Stomach (tissue), 9 donors: ENCODE results near the gene HEXD. TPM values are rescaled to one million over a fixed set of nuclear protein-coding genes. Genes with fewer than 3 reads are reported as not detected.
A peak's percentile ranks its signal among the peaks of the same experiment; 100 is the strongest.

Source experiments
- DNase-seq, 2 donors: peaks; one replicate each; pipeline versions ENCODE4 v3.0.0 to v3.0.0-alpha.2; 2013 to 2019
- H3K27ac ChIP-seq, 5 donors: fragments of 200-600 bp in 4 of 5; sonication (generic) in 4 of 5; one replicate each; pipeline ENCODE4 v1.5.1; 2013 to 2019; ENCODE audit warnings: mild to moderate bottlenecking in 1 of 5, moderate library complexity in 1 of 5
- H3K27me3 ChIP-seq, 3 donors: fragments of 200-600 bp; sonication (generic); one replicate each; pipeline ENCODE4 v1.5.1; 2017 to 2019; ENCODE audit warnings: mixed run types in 1 of 3
- H3K36me3 ChIP-seq, 4 donors: fragments of 200-600 bp; sonication (generic); 1 replicate in 3 of 4; 2 replicates in 1 of 4; pipeline ENCODE4 v1.5.1; 2016 to 2019
- H3K4me1 ChIP-seq, 4 donors: fragments of 200-600 bp; sonication (generic); one replicate each; pipeline ENCODE4 v1.5.1; 2016 to 2019
- H3K4me3 ChIP-seq, 4 donors: fragments of 200-600 bp; sonication (generic) in 3 of 4; one replicate each; pipeline ENCODE4 v1.5.1; 2016 to 2019; ENCODE audit warnings: mild to moderate bottlenecking in 1 of 4
- H3K9me3 ChIP-seq, 4 donors: fragments of 200-600 bp; sonication (generic); one replicate each; pipeline ENCODE4 v1.5.1; 2016 to 2019
- EP300 ChIP-seq: sonication (generic); formaldehyde crosslinking; IDR thresholded peaks from one replicate; pipeline ENCODE4 v1.6.1; 2017; ENCODE audit warnings: antibody characterized with exemption
- POLR2A ChIP-seq, 4 donors: fragments of 450-650 bp; IDR thresholded peaks; one replicate each; pipeline ENCODE4 v1.6.1; 2016; ENCODE audit warnings: antibody characterized with exemption in 4 of 4, control low read depth in 2 of 4, mild to moderate bottlenecking in 1 of 4, moderate library complexity in 1 of 4
- POLR2AphosphoS5 ChIP-seq, 3 donors: sonication (generic); formaldehyde crosslinking; IDR thresholded peaks; one replicate each; pipeline ENCODE4 v1.6.1; 2016; ENCODE audit warnings: antibody characterized with exemption in 3 of 3
- WGBS, 5 donors: extraction: QIAGEN DNeasy Blood & Tissue Kit in 3 of 5; methylation state at CpG; one replicate each; pipeline versions ENCODE4 v1.1.5 to v1.1.7; 2013 to 2018; 5-methylcytosine and 5-hydroxymethylcytosine counted together
- intact Hi-C: fragments of 100-400 bp; cut with DNase I; formaldehyde crosslinking; loops from one replicate; pipeline ENCODE4 v1.15.1; 2023; ENCODE audit warnings: low total_unique reads
- polyA plus RNA-seq, 3 donors: library from polyadenylated mRNA; stranded (reverse); fragments of 200-250 nt; gene quantifications; one replicate each; pipeline ENCODE4 v1.2.3, GENCODE V29; 2013
- total RNA-seq, 5 donors: library from RNA; depleted of rRNA; stranded (reverse); fragments of >200 nt; gene quantifications; one replicate each; pipeline versions ENCODE4 v1.1.0 to v1.2.3, GENCODE V29; 2014 to 2016
- TF ChIP-seq, protein P1 (sequence below), 7 experiments: fragments of 450-650 bp in 4 of 7; fragments of 200-600 bp in 3 of 7; sonication (generic) in 3 of 7; IDR thresholded peaks; one replicate each; pipeline ENCODE4 v1.5.1; 2016 to 2019; ENCODE audit warnings: antibody characterized with exemption in 7 of 7, control low read depth in 2 of 7, mild to moderate bottlenecking in 1 of 7
- donor health status: healthy with polysubstance abuse.
- donor health status: Bipolar disorder and iron deficiency.
- donor health status: healthy.

HEXD gene
- total and polyA plus RNA-seq, 8 donors, result 13.8 to 212 (median 102) TPM

DNA sequence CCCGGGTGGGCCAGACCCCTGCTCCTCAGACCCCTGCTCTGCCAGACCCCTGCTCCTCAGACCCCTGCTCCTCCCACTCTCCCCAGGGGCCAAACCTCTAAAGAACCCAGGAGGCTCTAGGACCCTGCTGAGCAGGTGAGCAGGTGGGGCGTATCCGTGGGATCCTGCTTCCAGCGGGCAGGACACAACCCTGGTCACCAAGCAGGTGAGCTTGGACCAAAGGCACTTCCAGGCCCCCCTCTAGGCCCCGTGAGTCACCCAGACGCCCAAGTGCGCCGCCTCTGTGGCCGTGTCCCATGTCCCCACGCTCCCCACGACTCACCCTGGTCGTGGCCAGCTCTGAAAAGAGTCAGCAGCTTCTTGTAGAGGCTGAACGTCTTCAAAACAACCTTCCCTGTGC lies 27.4 kb downstream of the HEXD start:
- Histone ChIP-seq H3K9me3 (no peaks in the 10 kb centered on the region), H3K27me3 (no peaks in the 10 kb centered on the region), H3K4me1 (peaks cover 23 to 62% (median 41%) of the 10 kb centered on the region in 4 donors), H3K27ac (peak overlapping the region in 3 of 5 donors; percentile 37 to 53 (median 49)), H3K4me3 (peak overlapping the region in 1 of 4 donors; percentile 1), H3K36me3 (peaks cover 12 to 65% (median 54%) of the 10 kb centered on the region in 4 donors)
- no peak for DNase-seq
- TF ChIP-seq POLR2A (IDR thresholded peaks at IDR 0.05) (no peak), EP300 (no peak), POLR2AphosphoS5 (IDR thresholded peaks at IDR 0.05) (no peak)
- TF ChIP-seq, protein P1, sequence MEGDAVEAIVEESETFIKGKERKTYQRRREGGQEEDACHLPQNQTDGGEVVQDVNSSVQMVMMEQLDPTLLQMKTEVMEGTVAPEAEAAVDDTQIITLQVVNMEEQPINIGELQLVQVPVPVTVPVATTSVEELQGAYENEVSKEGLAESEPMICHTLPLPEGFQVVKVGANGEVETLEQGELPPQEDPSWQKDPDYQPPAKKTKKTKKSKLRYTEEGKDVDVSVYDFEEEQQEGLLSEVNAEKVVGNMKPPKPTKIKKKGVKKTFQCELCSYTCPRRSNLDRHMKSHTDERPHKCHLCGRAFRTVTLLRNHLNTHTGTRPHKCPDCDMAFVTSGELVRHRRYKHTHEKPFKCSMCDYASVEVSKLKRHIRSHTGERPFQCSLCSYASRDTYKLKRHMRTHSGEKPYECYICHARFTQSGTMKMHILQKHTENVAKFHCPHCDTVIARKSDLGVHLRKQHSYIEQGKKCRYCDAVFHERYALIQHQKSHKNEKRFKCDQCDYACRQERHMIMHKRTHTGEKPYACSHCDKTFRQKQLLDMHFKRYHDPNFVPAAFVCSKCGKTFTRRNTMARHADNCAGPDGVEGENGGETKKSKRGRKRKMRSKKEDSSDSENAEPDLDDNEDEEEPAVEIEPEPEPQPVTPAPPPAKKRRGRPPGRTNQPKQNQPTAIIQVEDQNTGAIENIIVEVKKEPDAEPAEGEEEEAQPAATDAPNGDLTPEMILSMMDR (IDR thresholded peaks at IDR 0.05), result no peak
- WGBS, 5 donors, result 64 to 80% (median 74%) methylated on average over 11 to 13 of the region's 13 CpGs
- intact Hi-C loops, result no loop called here

DNA sequence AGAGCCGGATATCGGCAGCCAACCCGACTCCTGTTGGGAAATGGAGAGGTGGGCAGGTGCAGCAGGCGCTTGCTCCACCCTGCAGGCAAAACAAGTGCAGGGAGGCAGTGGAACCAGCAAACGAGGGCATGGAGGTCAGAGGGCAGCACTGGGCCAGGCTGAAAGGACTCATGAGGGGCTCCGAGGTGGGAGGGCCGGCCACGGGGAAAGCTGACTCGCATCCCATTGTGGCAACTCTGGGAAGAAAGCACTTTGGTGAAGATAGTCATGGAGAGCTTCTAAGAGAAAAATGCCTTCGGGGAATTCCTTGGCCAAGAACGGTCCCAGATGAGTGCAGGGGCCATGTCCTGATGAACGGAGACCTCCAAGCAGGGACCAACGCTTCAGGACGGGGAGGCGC lies 28.0 kb downstream of the HEXD start:
- intact Hi-C loops, result no loop called here
- peaks cover 25 to 57% (median 40%) of the 10 kb centered on the region in 4 donors for H3K4me1 ChIP-seq
- no peak for DNase-seq
- TF ChIP-seq, protein P1 (IDR thresholded peaks at IDR 0.05), result no peak
- TF ChIP-seq EP300, result no peak
- TF ChIP-seq POLR2A (IDR thresholded peaks at IDR 0.05), result no peak
- no peak for TF ChIP-seq POLR2AphosphoS5 (IDR thresholded peaks at IDR 0.05)
- 71 to 93% (median 88%) methylated on average over 14 to 15 of the region's 15 CpGs for WGBS, 5 donors
- no peaks in the 10 kb centered on the region for H3K27me3 ChIP-seq
- peak overlapping the region in 1 of 4 donors; percentile 1 for H3K4me3 ChIP-seq
- no peaks in the 10 kb centered on the region for H3K9me3 ChIP-seq
- H3K36me3 ChIP-seq, result peaks cover 12 to 65% (median 54%) of the 10 kb centered on the region in 4 donors
- H3K27ac ChIP-seq, result peak overlapping the region in 2 of 5 donors; percentile 37 to 49

DNA sequence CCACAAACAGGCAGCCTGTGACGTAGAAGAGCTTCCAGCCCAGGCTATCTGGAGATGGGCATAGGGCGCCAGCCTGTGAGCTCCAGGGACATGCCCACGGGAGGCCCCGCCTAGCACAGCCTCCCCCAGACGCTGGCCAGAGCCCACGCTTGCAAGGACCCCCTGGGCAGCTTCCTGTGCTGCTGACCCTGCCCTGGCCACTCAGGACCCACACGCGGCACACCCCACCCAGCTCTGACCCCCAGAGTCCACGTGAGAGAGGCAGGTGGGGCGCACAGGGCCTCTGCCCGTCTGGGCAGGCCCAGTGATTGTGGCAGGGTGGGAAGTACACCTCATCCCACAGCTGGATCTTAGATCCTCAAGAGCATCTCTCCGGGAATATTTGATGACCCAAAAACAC lies 28.5 kb downstream of the HEXD start:
- peak overlapping the region in 1 of 5 donors; percentile 37 for H3K27ac ChIP-seq
- no peak for DNase-seq
- TF ChIP-seq POLR2AphosphoS5 (IDR thresholded peaks at IDR 0.05), result no peak

DNA sequence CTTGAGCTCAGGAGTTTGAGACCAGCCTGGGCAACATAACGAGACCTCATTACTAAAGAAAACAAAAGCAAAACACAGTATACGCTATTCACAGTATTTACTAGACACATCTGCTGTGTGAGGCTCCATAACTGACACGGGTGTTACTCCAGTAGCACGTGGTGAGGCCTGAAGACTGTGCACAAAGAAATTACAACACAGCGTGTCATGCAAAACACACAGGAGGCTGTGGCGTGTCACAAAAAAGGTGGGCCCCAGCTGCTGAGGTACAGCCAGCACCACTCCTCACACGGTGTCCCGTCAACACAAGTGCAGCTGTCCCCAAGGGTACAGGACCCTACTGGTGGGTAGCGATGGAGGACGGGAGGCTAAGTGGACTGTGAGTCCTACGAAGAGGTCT lies 29.7 kb downstream of the HEXD start:
- Histone ChIP-seq H3K4me3 (no peak overlapping the region), H3K27me3 (no peaks in the 10 kb centered on the region), H3K9me3 (no peaks in the 10 kb centered on the region), H3K27ac (peak overlapping the region in 2 of 5 donors; percentile 0), H3K4me1 (peaks cover 29 to 60% (median 44%) of the 10 kb centered on the region in 4 donors), H3K36me3 (peaks cover 7 to 48% (median 39%) of the 10 kb centered on the region in 4 donors)
- intact Hi-C loops, result no loop called here
- 89 to 95% (median 92%) methylated on average over 9 to 11 of the region's 11 CpGs for WGBS, 5 donors
- no peak for DNase-seq
- TF ChIP-seq POLR2A (IDR thresholded peaks at IDR 0.05) (no peak), EP300 (no peak), POLR2AphosphoS5 (IDR thresholded peaks at IDR 0.05) (no peak)
- TF ChIP-seq, protein P1 (IDR thresholded peaks at IDR 0.05), result no peak

More for the DNA sequence above, 28.5 kb downstream of the HEXD start:
- intact Hi-C loops, result no loop called here
- no peak overlapping the region for H3K4me3 ChIP-seq
- H3K4me1 ChIP-seq, result peaks cover 29 to 56% (median 43%) of the 10 kb centered on the region in 4 donors
- 85 to 90% (median 88%) methylated on average over 12 of the region's 12 CpGs for WGBS, 5 donors
- H3K36me3 ChIP-seq, result peaks cover 12 to 60% (median 51%) of the 10 kb centered on the region in 4 donors
- H3K27me3 ChIP-seq, result no peaks in the 10 kb centered on the region
- no peaks in the 10 kb centered on the region for H3K9me3 ChIP-seq
